H1 (cell line): Measurements from ENCODE around the gene ARHGAP10. TPM values are rescaled to one million over a fixed set of nuclear protein-coding genes. Genes with fewer than 3 reads are reported as not detected.

Source experiments
- CTCF ChIA-PET: fragments of 300-600 bp; sonication (Branson Sonifier 250); formaldehyde crosslinking; loops from one replicate; lab custom pipeline; 2021; ENCODE audit not compliant: partially characterized antibody; lab: Charles Lee
- POLR2A ChIA-PET: fragments of 300-600 bp; sonication (Branson Sonifier 250); formaldehyde crosslinking; loops from one replicate; lab custom pipeline; 2021; ENCODE audit warnings: inconsistent platforms; ENCODE audit not compliant: partially characterized antibody; lab: Charles Lee
- DNase-seq, 2 experiments: peaks; one replicate each; pipeline versions ENCODE4 v3.0.0 to v3.0.0-alpha.2; 2010 to 2022; ENCODE audit warnings: low spot score in 2 of 2, low read depth in 1 of 2, mixed read lengths in 1 of 2
- FAIRE-seq: peaks from 2 replicates; lab custom pipeline; 2011; peaks lifted over from hg19 to GRCh38; lab: Jason Lieb, UNC
- H2AFZ ChIP-seq: 2 replicates; pipeline ENCODE4 v1.8.1; 2012; ENCODE audit warnings: low read length, inconsistent platforms
- H2AK5ac ChIP-seq: 2 replicates; pipeline ENCODE4 v1.6.1; 2013; ENCODE audit warnings: low read depth, low read length
- H2BK120ac ChIP-seq: replicated peaks from 2 replicates; pipeline ENCODE3; 2013; ENCODE audit warnings: low read depth, low read length, inconsistent platforms
- H2BK12ac ChIP-seq: 2 replicates; pipeline ENCODE4 v1.6.1; 2013; ENCODE audit warnings: low read depth, low read length
- H2BK15ac ChIP-seq: 2 replicates; pipeline ENCODE4 v1.6.1; 2013; ENCODE audit warnings: low read length
- H2BK20ac ChIP-seq: 2 replicates; pipeline ENCODE4 v1.6.1; 2013; ENCODE audit warnings: low read length
- H2BK5ac ChIP-seq: 2 replicates; pipeline ENCODE4 v1.6.1; 2013; ENCODE audit warnings: low read depth, low read length
- H3K14ac ChIP-seq: 2 replicates; pipeline ENCODE4 v1.6.1; 2013; ENCODE audit warnings: inconsistent platforms; ENCODE audit not compliant: insufficient read length
- H3K18ac ChIP-seq: 2 replicates; pipeline ENCODE4 v1.6.1; 2013; ENCODE audit warnings: low read length; ENCODE audit errors: extremely low read depth
- H3K23ac ChIP-seq: 2 replicates; pipeline ENCODE4 v1.6.1; 2013; ENCODE audit warnings: inconsistent platforms; ENCODE audit not compliant: insufficient read length
- H3K23me2 ChIP-seq: 2 replicates; pipeline ENCODE4 v1.6.1; 2013; ENCODE audit warnings: low read depth, low read length
- H3K27ac ChIP-seq: 2 replicates; pipeline ENCODE4 v1.6.1; 2011; ENCODE audit warnings: low read depth, low read length, inconsistent platforms
- H3K27me3 ChIP-seq, 4 experiments: replicated peaks in 1 of 4; 1 replicate in 1 of 4; 2 replicates in 3 of 4; pipeline versions ENCODE4 v1.6.1 to v1.8.1; 2011 to 2013; ENCODE audit warnings: low read length in 3 of 4, mild to moderate bottlenecking in 3 of 4, inconsistent platforms in 2 of 4, mixed read lengths in 2 of 4, moderate library complexity in 1 of 4; ENCODE audit not compliant: control insufficient read depth in 3 of 4, insufficient read depth in 3 of 4; ENCODE audit errors: extremely low read depth in 1 of 4
- H3K36me3 ChIP-seq, 4 experiments: 2 replicates each; pipeline versions ENCODE4 v1.6.1 to v1.8.1; 2011 to 2013; ENCODE audit warnings: mild to moderate bottlenecking in 4 of 4, low read length in 3 of 4, moderate library complexity in 2 of 4, control low read depth in 1 of 4, inconsistent platforms in 1 of 4; ENCODE audit not compliant: insufficient read depth in 4 of 4, control insufficient read depth in 2 of 4
- H3K4ac ChIP-seq: replicated peaks from 2 replicates; pipeline ENCODE3; 2013; ENCODE audit warnings: low read length, low read depth, mixed read lengths, inconsistent platforms; ENCODE audit not compliant: insufficient read length
- H3K4me1 ChIP-seq, 4 experiments: replicated peaks in 1 of 4; 1 replicate in 1 of 4; 2 replicates in 3 of 4; pipeline versions ENCODE4 v1.6.1 to v1.8.1; 2011 to 2013; ENCODE audit warnings: low read length in 3 of 4, inconsistent platforms in 2 of 4, mixed read lengths in 1 of 4; ENCODE audit not compliant: insufficient read depth in 4 of 4, control insufficient read depth in 3 of 4
- H3K4me2 ChIP-seq, 2 experiments: 2 replicates each; pipeline versions ENCODE4 v1.6.1 to v1.8.1; 2011 to 2013; ENCODE audit warnings: low read depth in 2 of 2, low read length in 2 of 2, control low read depth in 1 of 2, inconsistent platforms in 1 of 2, mild to moderate bottlenecking in 1 of 2; ENCODE audit not compliant: insufficient read depth in 1 of 2
- H3K4me3 ChIP-seq, 4 experiments: fragments of 200-600, 300-600 bp in 1 of 4; sonication (generic), shearing (Covaris generic), sonication (Bioruptor Twin) in 1 of 4; 2 replicates each; pipeline versions ENCODE4 v1.5.1 to v1.8.1; 2011 to 2016; ENCODE audit warnings: low read length in 4 of 4, low read depth in 3 of 4, control low read depth in 2 of 4, inconsistent platforms in 2 of 4, mild to moderate bottlenecking in 2 of 4, mixed read lengths in 1 of 4, moderate library complexity in 1 of 4; ENCODE audit not compliant: insufficient read depth in 2 of 4; ENCODE audit errors: extremely low read depth in 1 of 4
- H3K56ac ChIP-seq: replicated peaks from 2 replicates; pipeline ENCODE3; 2013; ENCODE audit warnings: low read depth, mild to moderate bottlenecking, mixed read lengths, low read length, inconsistent platforms; ENCODE audit not compliant: insufficient read length
- H3K79me1 ChIP-seq: 2 replicates; pipeline ENCODE4 v1.6.1; 2013; ENCODE audit warnings: low read depth, low read length, control low read depth
- H3K79me2 ChIP-seq, 2 experiments: 2 replicates each; pipeline versions ENCODE4 v1.6.1 to v1.8.1; 2012 to 2013; ENCODE audit warnings: low read length in 2 of 2, mild to moderate bottlenecking in 2 of 2, inconsistent platforms in 1 of 2; ENCODE audit not compliant: insufficient read depth in 2 of 2, control insufficient read depth in 1 of 2
- H3K9ac ChIP-seq, 4 experiments: replicated peaks in 1 of 4; 1 replicate in 1 of 4; 2 replicates in 3 of 4; pipeline versions ENCODE4 v1.6.1 to v1.8.1; 2011 to 2013; ENCODE audit warnings: low read depth in 3 of 4, low read length in 3 of 4, control low read depth in 2 of 4, mild to moderate bottlenecking in 2 of 4, moderate library complexity in 2 of 4, inconsistent platforms in 1 of 4; ENCODE audit errors: extremely low read depth in 1 of 4
- H3K9me3 ChIP-seq, 2 experiments: 2 replicates each; pipeline versions ENCODE4 v1.6.1 to v1.8.1; 2012 to 2013; ENCODE audit warnings: mild to moderate bottlenecking in 2 of 2, moderate library complexity in 2 of 2, control low read depth in 1 of 2, inconsistent platforms in 1 of 2, low read depth in 1 of 2, low read length in 1 of 2, mixed read lengths in 1 of 2; ENCODE audit not compliant: insufficient read depth in 2 of 2
- H4K20me1 ChIP-seq, 2 experiments: replicated peaks in 1 of 2; 2 replicates each; pipeline versions ENCODE3 to v1.8.1; 2011 to 2013; ENCODE audit warnings: inconsistent platforms in 2 of 2, low read length in 2 of 2, mild to moderate bottlenecking in 1 of 2; ENCODE audit not compliant: insufficient read depth in 2 of 2, control insufficient read depth in 1 of 2
- H4K5ac ChIP-seq: 2 replicates; pipeline ENCODE4 v1.6.1; 2013; ENCODE audit warnings: low read length, low read depth, mixed read lengths, inconsistent platforms; ENCODE audit not compliant: insufficient read length
- H4K8ac ChIP-seq: 2 replicates; pipeline ENCODE4 v1.8.0; 2013; ENCODE audit warnings: mild to moderate bottlenecking, moderate library complexity, low read length, inconsistent platforms; ENCODE audit not compliant: insufficient read depth; ENCODE audit errors: extremely low read depth
- H4K91ac ChIP-seq: replicated peaks from 2 replicates; pipeline ENCODE3; 2013; ENCODE audit warnings: low read length, mixed read lengths, inconsistent platforms; ENCODE audit not compliant: insufficient read length
- BACH1 ChIP-seq: IDR thresholded peaks from 2 replicates; pipeline ENCODE4 v1.6.1; 2012; ENCODE audit warnings: low read length, improper control_type of control experiment
- BCL11A ChIP-seq, 2 experiments: IDR thresholded peaks; one replicate each; pipeline ENCODE4 v1.6.1; 2011; ENCODE audit warnings: low read depth in 2 of 2, low read length in 2 of 2, mild to moderate bottlenecking in 2 of 2
- CBX5 ChIP-seq: fragments of 300-800, 300-1000 bp; sonication (generic); IDR thresholded peaks from 2 replicates; pipeline ENCODE4 v1.7.1; 2016; ENCODE audit warnings: antibody characterized with exemption, low read length, low read depth
- CBX8 ChIP-seq: fragments of 300-800, 300-1000 bp; sonication (generic); IDR thresholded peaks from 2 replicates; pipeline ENCODE4 v1.7.1; 2016; ENCODE audit warnings: low read depth, low read length, borderline replicate concordance
- HDAC2 ChIP-seq, 2 experiments: fragments of 300-600 bp in 1 of 2; sonication (generic) in 1 of 2; IDR thresholded peaks; 2 replicates each; pipeline ENCODE4 v1.6.1; 2011 to 2012; ENCODE audit warnings: low read depth in 2 of 2, low read length in 2 of 2, mild to moderate bottlenecking in 2 of 2, moderate library complexity in 2 of 2, borderline replicate concordance in 1 of 2, inconsistent platforms in 1 of 2
- JUND ChIP-seq: IDR thresholded peaks from 2 replicates; pipeline ENCODE4 v1.6.1; 2011; ENCODE audit warnings: mild to moderate bottlenecking, improper control_type of control experiment, low read length
- NRF1 ChIP-seq: IDR thresholded peaks from 2 replicates; pipeline ENCODE4 v1.6.1; 2011; ENCODE audit warnings: mild to moderate bottlenecking, low read depth, low read length, improper control_type of control experiment
- RXRA ChIP-seq: IDR thresholded peaks from 2 replicates; pipeline ENCODE4 v1.6.1; 2011; ENCODE audit warnings: low read depth, mild to moderate bottlenecking, low read length, moderate library complexity; ENCODE audit not compliant: insufficient read depth
- SAP30 ChIP-seq: fragments of 300-600 bp; sonication (generic); IDR thresholded peaks from 2 replicates; pipeline ENCODE4 v1.7.1; 2012; ENCODE audit warnings: low read length, moderate library complexity, mild to moderate bottlenecking, inconsistent platforms; ENCODE audit not compliant: insufficient read depth, insufficient replicate concordance
- SIX5 ChIP-seq: IDR thresholded peaks from 2 replicates; pipeline ENCODE4 v1.6.1; 2011; ENCODE audit warnings: mild to moderate bottlenecking, low read depth, low read length
- TCF12 ChIP-seq: IDR thresholded peaks from 2 replicates; pipeline ENCODE4 v1.6.1; 2011; ENCODE audit warnings: low read depth, mild to moderate bottlenecking, low read length
- TEAD4 ChIP-seq: IDR thresholded peaks from 2 replicates; pipeline ENCODE4 v1.6.1; 2012; ENCODE audit warnings: low read depth, low read length, inconsistent platforms, mixed read lengths
- WGBS, 2 experiments: shearing (Covaris generic) in 1 of 2; methylation state at CpG; one replicate each; pipeline versions ENCODE4 v1.1.6 to v1.1.7; 2013 to 2015; ENCODE audit warnings: low lambda C conversion rate in 2 of 2, mixed read lengths in 2 of 2, inconsistent platforms in 1 of 2, low coverage in 1 of 2, missing lambda C conversion rate in 1 of 2; ENCODE audit not compliant: insufficient replicate concordance in 2 of 2, insufficient coverage in 1 of 2, insufficient read length in 1 of 2; ENCODE audit errors: extremely low coverage in 1 of 2, missing lambda C conversion rate in 1 of 2; 5-methylcytosine and 5-hydroxymethylcytosine counted together
- polyA plus RNA-seq, 7 experiments: library from polyadenylated mRNA; depleted of rRNA in 3 of 7; stranded (reverse) in 5 of 7; unstranded in 2 of 7; fragments of >200 nt in 5 of 7; fragments of 200-250 nt in 2 of 7; gene quantifications; 1 replicate in 5 of 7; 2 replicates in 1 of 7; 4 replicates in 1 of 7; pipeline versions ENCODE4 v1.2.1 to v1.2.3, GENCODE V29; 2011 to 2013; ENCODE audit warnings: missing spikeins in 2 of 7, mixed read lengths in 2 of 7
- total RNA-seq: library from RNA; stranded (reverse); fragmentation: NEBNext Ultra II Directional; extraction: Animal tissue kit (Norgen Biotek cat#: 25700); gene quantifications from 2 replicates; pipeline ENCODE4 v1.2.1, GENCODE V29; 2021
- TF ChIP-seq, protein P1 (sequence below): IDR thresholded peaks from 2 replicates; pipeline ENCODE4 v1.6.1; 2012; ENCODE audit warnings: low read length, inconsistent platforms

The ARHGAP10 gene
- total and polyA plus RNA-seq, 2 of the 8 experiments (the other 6 are each of a cell fraction or from before 2014, with no cell fraction given): 3.7 to 6.1 TPM

DNA sequence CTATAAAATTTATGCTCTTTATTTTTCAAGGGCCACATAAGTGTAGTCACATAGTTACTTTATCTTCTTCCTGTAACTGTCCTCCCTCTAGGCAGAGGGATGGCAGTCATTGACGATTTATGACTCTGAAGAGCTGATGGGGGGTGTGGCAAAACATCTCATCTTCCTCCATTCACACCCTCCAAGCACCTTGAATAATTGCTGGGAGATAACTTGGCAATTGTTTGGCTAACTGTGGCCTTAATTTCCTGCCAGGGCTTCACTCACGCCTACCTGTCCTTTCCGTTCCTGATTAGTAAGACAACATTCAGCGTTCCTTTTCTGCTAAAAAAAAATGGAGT lies 329.2 kb downstream of the ARHGAP10 start:
- Histone ChIP-seq H3K4me2 (no peak overlapping the region), H4K20me1 (no peaks in the 10 kb centered on the region), H3K9me3 (no peaks in the 10 kb centered on the region), H3K4me3 (no peak overlapping the region), H2BK5ac (no peak overlapping the region), H3K9ac (no peak overlapping the region), H2BK120ac (no peak overlapping the region), H3K79me1 (no peaks in the 10 kb centered on the region), H2BK20ac (no peak overlapping the region), H4K8ac (no peak overlapping the region), H3K23ac (no peak overlapping the region), H4K91ac (no peak overlapping the region), H3K27ac (no peak overlapping the region), H3K18ac (no peak overlapping the region), H4K5ac (no peak overlapping the region), H3K56ac (no peak overlapping the region), H3K79me2 (no peaks in the 10 kb centered on the region), H3K27me3 (no peaks in the 10 kb centered on the region), H2AFZ (no peak overlapping the region), H3K14ac (no peak overlapping the region), H3K4ac (no peak overlapping the region), H2BK15ac (no peak overlapping the region), H2AK5ac (no peak overlapping the region), H3K4me1 (peaks cover 0 to 7% (median 4%) of the 10 kb centered on the region in 4 experiments; a peak in 2 of 7 replicates), H3K23me2 (no peaks in the 10 kb centered on the region), H3K36me3 (no peaks in the 10 kb centered on the region), H2BK12ac (no peak overlapping the region)
- DNase-seq (no peak), FAIRE-seq (no peak)
- WGBS, 2 experiments: 63% methylated on average over 4 of the region's 4 CpGs; no CpG with 5 or more reads in 1 of the 2 experiments
- CTCF ChIA-PET: interaction anchor here (0.6 to 1.4 kb wide), 5 partner anchors 10 to 373 kb away, joined by 3 to 6 read pairs (median 3); no protein-coding TSS in a partner anchor
- POLR2A ChIA-PET: no interaction called here
- TF ChIP-seq HDAC2 (IDR thresholded peaks at IDR 0.05; ENCODE audit: borderline replicate concordance in 1 of 2, low read depth in 2 of 2, low read length in 2 of 2): no peak
- no peak for TF ChIP-seq TEAD4
- no peak for TF ChIP-seq TCF12
- no peak for TF ChIP-seq JUND
- TF ChIP-seq, protein P1, sequence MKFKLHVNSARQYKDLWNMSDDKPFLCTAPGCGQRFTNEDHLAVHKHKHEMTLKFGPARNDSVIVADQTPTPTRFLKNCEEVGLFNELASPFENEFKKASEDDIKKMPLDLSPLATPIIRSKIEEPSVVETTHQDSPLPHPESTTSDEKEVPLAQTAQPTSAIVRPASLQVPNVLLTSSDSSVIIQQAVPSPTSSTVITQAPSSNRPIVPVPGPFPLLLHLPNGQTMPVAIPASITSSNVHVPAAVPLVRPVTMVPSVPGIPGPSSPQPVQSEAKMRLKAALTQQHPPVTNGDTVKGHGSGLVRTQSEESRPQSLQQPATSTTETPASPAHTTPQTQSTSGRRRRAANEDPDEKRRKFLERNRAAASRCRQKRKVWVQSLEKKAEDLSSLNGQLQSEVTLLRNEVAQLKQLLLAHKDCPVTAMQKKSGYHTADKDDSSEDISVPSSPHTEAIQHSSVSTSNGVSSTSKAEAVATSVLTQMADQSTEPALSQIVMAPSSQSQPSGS: no peak
- no peak for TF ChIP-seq BCL11A (IDR thresholded peaks at IDR 0.05; ENCODE audit: low read depth in 2 of 2, low read length in 2 of 2)
- no peak for TF ChIP-seq NRF1
- TF ChIP-seq SAP30: no peak
- TF ChIP-seq BACH1: no peak
- no peak for TF ChIP-seq RXRA
- TF ChIP-seq SIX5: no peak
- no peak for TF ChIP-seq CBX5
- TF ChIP-seq CBX8: no peak
